K562 (cell line): ENCODE data around the gene NUP43. TPM values are rescaled to one million over a fixed set of nuclear protein-coding genes. Genes with fewer than 3 reads are reported as not detected.

Source experiments
- AFF1 ChIP-seq, 2 experiments: fragments of 450-650 bp; IDR thresholded peaks; 2 replicates each; pipeline ENCODE4 v1.6.1; 2018; ENCODE audit warnings: mild to moderate bottlenecking in 2 of 2, low read depth in 1 of 2; ENCODE audit not compliant: partially characterized antibody in 2 of 2
- DIDO1 ChIP-seq: fragments of 450-650 bp; IDR thresholded peaks from 2 replicates; pipeline ENCODE4 v1.6.1; 2016; ENCODE audit warnings: low read depth, missing biosample characterization, missing genetic modification characterization
- DLX4 ChIP-seq: fragments of 250-450 bp; sonication (Bioruptor Pico); IDR thresholded peaks from 2 replicates; pipeline ENCODE4 v1.6.1; 2021; ENCODE audit warnings: mild to moderate bottlenecking
- FOXK2 ChIP-seq, 2 experiments: fragments of 450-650 bp; IDR thresholded peaks in 1 of 2; conservative IDR thresholded peaks in 1 of 2; 2 replicates each; pipeline ENCODE4 v1.6.1; 2016; ENCODE audit warnings: low read depth in 2 of 2, mild to moderate bottlenecking in 1 of 2
- KLF16 ChIP-seq: IDR thresholded peaks from 2 replicates; pipeline ENCODE4 v1.6.1; 2016; ENCODE audit warnings: antibody characterized with exemption
- L3MBTL2 ChIP-seq: fragments of 450-650 bp; IDR thresholded peaks from 2 replicates; pipeline ENCODE4 v1.6.1; 2016; ENCODE audit warnings: mild to moderate bottlenecking, moderate library complexity
- MEIS2 ChIP-seq: fragments of 450-650 bp; IDR thresholded peaks from 2 replicates; pipeline ENCODE4 v1.6.1; 2014; ENCODE audit warnings: mild to moderate bottlenecking; ENCODE audit not compliant: partially characterized antibody
- ZBTB43 ChIP-seq: sonication (generic); formaldehyde crosslinking; IDR thresholded peaks from 2 replicates; pipeline ENCODE4 v1.8.0; 2023; ENCODE audit warnings: mild to moderate bottlenecking, missing genetic modification reagents
- ZFP36 ChIP-seq: fragments of 150-350 bp; IDR thresholded peaks from 2 replicates; pipeline ENCODE4 v1.6.1; 2018; ENCODE audit warnings: low read length, low read depth; ENCODE audit not compliant: partially characterized antibody
- ZNF133 ChIP-seq: fragments of 250-450 bp; sonication (Bioruptor Pico); IDR thresholded peaks from 2 replicates; pipeline ENCODE4 v1.4.0; 2020; ENCODE audit warnings: mild to moderate bottlenecking
- ZNF197 ChIP-seq: fragments of 200-800 bp; sonication (Bioruptor generic); IDR thresholded peaks from 2 replicates; pipeline ENCODE4 v1.6.1; 2016; ENCODE audit warnings: low read depth, missing genetic modification characterization, missing compliant biosample characterization
- ZNF239 ChIP-seq: fragments of 250-450 bp; sonication (Bioruptor Pico); IDR thresholded peaks from 2 replicates; pipeline ENCODE4 v1.4.0; 2020; ENCODE audit warnings: mild to moderate bottlenecking
- ZNF274 ChIP-seq: IDR thresholded peaks from 2 replicates; pipeline ENCODE4 v1.6.1; 2011; ENCODE audit warnings: low read depth, mild to moderate bottlenecking, low read length, moderate library complexity, borderline replicate concordance
- ZNF324 ChIP-seq: fragments of 250-450 bp; sonication (Bioruptor Pico); IDR thresholded peaks from 2 replicates; pipeline ENCODE4 v1.4.0; 2020; ENCODE audit warnings: mild to moderate bottlenecking
- ZNF445 ChIP-seq: fragments of 250-450 bp; sonication (Bioruptor Pico); IDR thresholded peaks from 2 replicates; pipeline ENCODE4 v1.4.0; 2020; ENCODE audit warnings: low read depth, mild to moderate bottlenecking, moderate library complexity
- ZZZ3 ChIP-seq: fragments of 450-650 bp; IDR thresholded peaks from 2 replicates; pipeline ENCODE4 v1.6.1; 2016; ENCODE audit warnings: antibody characterized with exemption, mild to moderate bottlenecking, moderate library complexity
- polyA plus RNA-seq, 8 experiments: library from polyadenylated mRNA; depleted of rRNA in 4 of 8; stranded (reverse) in 5 of 8; unstranded in 3 of 8; fragments of >200 nt; fragmentation: Nextera tagmentation in 2 of 8; fragmentation: Illumina TruSeq in 1 of 8; extraction: Ambion mirVana in 2 of 8; extraction: Trizol in 1 of 8; gene quantifications; 2 replicates each; pipeline versions ENCODE4 v1.2.1 to v1.2.3, GENCODE V29; 2011 to 2014; ENCODE audit warnings: inconsistent platforms in 1 of 8, missing spikeins in 1 of 8
- total RNA-seq, 7 experiments: library from RNA; depleted of rRNA in 6 of 7; stranded (reverse); fragments of >200 nt in 6 of 7; fragmentation: Illumina TruSeq in 2 of 7; extraction: Trizol in 2 of 7; gene quantifications; 2 replicates each; pipeline versions ENCODE4 v1.2.1 to v1.2.3, GENCODE V29; 2011 to 2021; ENCODE audit warnings: low replicate concordance in 1 of 7
- TF ChIP-seq, protein P1 (sequence below): fragments of 250-450 bp; sonication (Bioruptor Pico); IDR thresholded peaks from 2 replicates; pipeline ENCODE4 v1.4.0; 2020; ENCODE audit warnings: mild to moderate bottlenecking, moderate library complexity, borderline replicate concordance
- TF ChIP-seq, protein P2 (sequence below): sonication (generic); formaldehyde crosslinking; IDR thresholded peaks from 2 replicates; pipeline ENCODE4 v1.8.0; 2022; ENCODE audit warnings: missing genetic modification reagents, mild to moderate bottlenecking, moderate library complexity, borderline replicate concordance

NUP43 gene
- total and polyA plus RNA-seq, 9 of the 15 experiments (the other 6 are each of a cell fraction or from before 2014, with no cell fraction given), result 28.9 to 136 (median 67.4) TPM

- TF ChIP-seq ZBTB43 (CRISPR knock-in tag) (no peak), DIDO1 (tag) (peak; percentile 73), ZNF133 (no peak), MEIS2 (peak; percentile 2), FOXK2 (conservative IDR thresholded peaks at IDR 0.05 in 1 of 2, IDR thresholded peaks at IDR 0.05 in 1 of 2; ENCODE audit: low read depth in 2 of 2) (peak; percentile 43 to 58; a peak in 2 of 4 replicates), AFF1 (IDR thresholded peaks at IDR 0.05; ENCODE audit: low read depth in 1 of 2, partially characterized antibody in 2 of 2) (peak; percentile 11 to 44), KLF16 (peak; percentile 90), ZNF239 (CRISPR knock-in tag) (no peak), ZNF324 (CRISPR knock-in tag) (no peak), L3MBTL2 (peak; percentile 76), ZNF445 (CRISPR knock-in tag) (no peak), ZNF274 (no peak), DLX4 (CRISPR knock-in tag) (no peak), ZFP36 (no peak), ZZZ3 (peak; percentile 69), ZNF197 (no peak)
- TF ChIP-seq, protein P1, sequence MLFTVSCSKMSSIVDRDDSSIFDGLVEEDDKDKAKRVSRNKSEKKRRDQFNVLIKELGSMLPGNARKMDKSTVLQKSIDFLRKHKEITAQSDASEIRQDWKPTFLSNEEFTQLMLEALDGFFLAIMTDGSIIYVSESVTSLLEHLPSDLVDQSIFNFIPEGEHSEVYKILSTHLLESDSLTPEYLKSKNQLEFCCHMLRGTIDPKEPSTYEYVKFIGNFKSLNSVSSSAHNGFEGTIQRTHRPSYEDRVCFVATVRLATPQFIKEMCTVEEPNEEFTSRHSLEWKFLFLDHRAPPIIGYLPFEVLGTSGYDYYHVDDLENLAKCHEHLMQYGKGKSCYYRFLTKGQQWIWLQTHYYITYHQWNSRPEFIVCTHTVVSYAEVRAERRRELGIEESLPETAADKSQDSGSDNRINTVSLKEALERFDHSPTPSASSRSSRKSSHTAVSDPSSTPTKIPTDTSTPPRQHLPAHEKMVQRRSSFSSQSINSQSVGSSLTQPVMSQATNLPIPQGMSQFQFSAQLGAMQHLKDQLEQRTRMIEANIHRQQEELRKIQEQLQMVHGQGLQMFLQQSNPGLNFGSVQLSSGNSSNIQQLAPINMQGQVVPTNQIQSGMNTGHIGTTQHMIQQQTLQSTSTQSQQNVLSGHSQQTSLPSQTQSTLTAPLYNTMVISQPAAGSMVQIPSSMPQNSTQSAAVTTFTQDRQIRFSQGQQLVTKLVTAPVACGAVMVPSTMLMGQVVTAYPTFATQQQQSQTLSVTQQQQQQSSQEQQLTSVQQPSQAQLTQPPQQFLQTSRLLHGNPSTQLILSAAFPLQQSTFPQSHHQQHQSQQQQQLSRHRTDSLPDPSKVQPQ, result no peak
- TF ChIP-seq, protein P2, sequence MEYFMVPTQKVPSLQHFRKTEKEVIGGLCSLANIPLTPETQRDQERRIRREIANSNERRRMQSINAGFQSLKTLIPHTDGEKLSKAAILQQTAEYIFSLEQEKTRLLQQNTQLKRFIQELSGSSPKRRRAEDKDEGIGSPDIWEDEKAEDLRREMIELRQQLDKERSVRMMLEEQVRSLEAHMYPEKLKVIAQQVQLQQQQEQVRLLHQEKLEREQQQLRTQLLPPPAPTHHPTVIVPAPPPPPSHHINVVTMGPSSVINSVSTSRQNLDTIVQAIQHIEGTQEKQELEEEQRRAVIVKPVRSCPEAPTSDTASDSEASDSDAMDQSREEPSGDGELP (CRISPR knock-in tag), result peak; percentile 73; the same call in 1 of the 2 replicates
Observed at GRCh38 chr6:149746147-149746946, at the start of gene NUP43 (continued).
